ENCODE results near the gene SFXN1. TPM values are rescaled to one million over a fixed set of nuclear protein-coding genes. Genes with fewer than 3 reads are reported as not detected.

The SFXN1 gene
- polyA plus RNA-seq, 3 donors: 5.8 to 10.3 (median 8.3) TPM

GRCh38 chr5:175554296-175554695 is 75.9 kb downstream of the SFXN1 start:
- WGBS (ENCODE audit: insufficient coverage): 86% methylated on average over 4 of the region's 8 CpGs

GRCh38 chr5:175555168-175555785 is 76.9 kb downstream of the SFXN1 start:
- Histone ChIP-seq H3K27ac (ENCODE audit: low read depth in 1 of 2, low read length in 2 of 2) (no peak overlapping the region), H3K27me3 (ENCODE audit: control insufficient read depth in 2 of 2, insufficient read depth in 2 of 2, low read length in 2 of 2) (no peaks in the 10 kb centered on the region), H3K9ac (ENCODE audit: insufficient read depth, low read length, poor library complexity, severe bottlenecking) (no peak overlapping the region), H3K9me3 (replicated peaks in 1 of 2; ENCODE audit: control insufficient read depth in 1 of 2, insufficient read depth in 1 of 2, low read length in 2 of 2) (no peaks in the 10 kb centered on the region), H4K20me1 (ENCODE audit: insufficient read depth, low read length) (no peaks in the 10 kb centered on the region), H3K4me3 (replicated peaks in 1 of 3; ENCODE audit: low read depth in 2 of 3, low read length in 3 of 3) (no peak overlapping the region), H3K4me1 (ENCODE audit: control insufficient read depth in 1 of 2, insufficient read depth in 2 of 2, low read length in 2 of 2) (no peaks in the 10 kb centered on the region), H3K36me3 (replicated peaks in 1 of 2; ENCODE audit: control insufficient read depth in 1 of 2, insufficient read depth in 2 of 2, low read length in 2 of 2) (no peaks in the 10 kb centered on the region), H3K4me2 (replicated peaks; ENCODE audit: extremely low read depth, low read length, poor library complexity, severe bottlenecking) (no peak overlapping the region), H2AFZ (ENCODE audit: insufficient read depth, low read depth, low read length, poor library complexity, severe bottlenecking) (no peak overlapping the region), H3K79me2 (ENCODE audit: insufficient read depth, low read length) (no peaks in the 10 kb centered on the region)
- H3K27me3 Mint-ChIP-seq (ENCODE audit: low read depth in 3 of 3): peaks cover 5 to 12% (median 11%) of the 10 kb centered on the region in 3 donors
- H3K27ac Mint-ChIP-seq: no peak overlapping the region
- no peak for DNase-seq
- H3K36me3 Mint-ChIP-seq: no peaks in the 10 kb centered on the region
- intact Hi-C loops (cut with micrococcal nuclease): no loop called here
- TF ChIP-seq CTCF (IDR thresholded peaks at IDR 0.05): no peak
- H3K9me3 Mint-ChIP-seq: peaks cover 0 to 2% (median 0%) of the 10 kb centered on the region in 7 donors
- WGBS (ENCODE audit: insufficient coverage): 98% methylated on average over 10 of the region's 12 CpGs
- H3K4me1 Mint-ChIP-seq: no peaks in the 10 kb centered on the region
- H3K4me3 Mint-ChIP-seq: no peak overlapping the region

More at GRCh38 chr5:175554296-175554695, 75.9 kb downstream of the SFXN1 start:
- Mint-ChIP-seq H3K36me3 (no peaks in the 10 kb centered on the region), H3K27ac (no peak overlapping the region), H3K4me1 (no peaks in the 10 kb centered on the region), H3K4me3 (no peak overlapping the region), H3K27me3 (ENCODE audit: low read depth in 3 of 3) (peaks cover 7 to 17% (median 8%) of the 10 kb centered on the region in 3 donors), H3K9me3 (peaks cover 0 to 2% (median 0%) of the 10 kb centered on the region in 7 donors)
- Histone ChIP-seq H3K79me2 (ENCODE audit: insufficient read depth, low read length) (no peaks in the 10 kb centered on the region), H4K20me1 (ENCODE audit: insufficient read depth, low read length) (no peaks in the 10 kb centered on the region), H3K9me3 (replicated peaks in 1 of 2; ENCODE audit: control insufficient read depth in 1 of 2, insufficient read depth in 1 of 2, low read length in 2 of 2) (no peaks in the 10 kb centered on the region), H2AFZ (ENCODE audit: insufficient read depth, low read depth, low read length, poor library complexity, severe bottlenecking) (no peak overlapping the region), H3K4me2 (replicated peaks; ENCODE audit: extremely low read depth, low read length, poor library complexity, severe bottlenecking) (no peak overlapping the region), H3K4me3 (replicated peaks in 1 of 3; ENCODE audit: low read depth in 2 of 3, low read length in 3 of 3) (no peak overlapping the region), H3K27ac (ENCODE audit: low read depth in 1 of 2, low read length in 2 of 2) (no peak overlapping the region), H3K27me3 (ENCODE audit: control insufficient read depth in 2 of 2, insufficient read depth in 2 of 2, low read length in 2 of 2) (no peaks in the 10 kb centered on the region), H3K36me3 (replicated peaks in 1 of 2; ENCODE audit: control insufficient read depth in 1 of 2, insufficient read depth in 2 of 2, low read length in 2 of 2) (no peaks in the 10 kb centered on the region), H3K9ac (ENCODE audit: insufficient read depth, low read length, poor library complexity, severe bottlenecking) (no peak overlapping the region), H3K4me1 (ENCODE audit: control insufficient read depth in 1 of 2, insufficient read depth in 2 of 2, low read length in 2 of 2) (no peaks in the 10 kb centered on the region)
- TF ChIP-seq CTCF (IDR thresholded peaks at IDR 0.05): no peak
- intact Hi-C loops (cut with micrococcal nuclease): no loop called here
- no peak for DNase-seq

Measured in CD14-positive monocyte (primary cell).